ENCODE data around the gene UMODL1. TPM values are rescaled to one million over a fixed set of nuclear protein-coding genes. Genes with fewer than 3 reads are reported as not detected.
A peak's percentile ranks its signal among the peaks of the same experiment; 100 is the strongest.

Gene UMODL1
- total RNA-seq, 3 donors from 2014 or later (not counting 1 experiment from before 2014, with no cell fraction given): 0.14 to 0.28 TPM; not detected in 1

DNA sequence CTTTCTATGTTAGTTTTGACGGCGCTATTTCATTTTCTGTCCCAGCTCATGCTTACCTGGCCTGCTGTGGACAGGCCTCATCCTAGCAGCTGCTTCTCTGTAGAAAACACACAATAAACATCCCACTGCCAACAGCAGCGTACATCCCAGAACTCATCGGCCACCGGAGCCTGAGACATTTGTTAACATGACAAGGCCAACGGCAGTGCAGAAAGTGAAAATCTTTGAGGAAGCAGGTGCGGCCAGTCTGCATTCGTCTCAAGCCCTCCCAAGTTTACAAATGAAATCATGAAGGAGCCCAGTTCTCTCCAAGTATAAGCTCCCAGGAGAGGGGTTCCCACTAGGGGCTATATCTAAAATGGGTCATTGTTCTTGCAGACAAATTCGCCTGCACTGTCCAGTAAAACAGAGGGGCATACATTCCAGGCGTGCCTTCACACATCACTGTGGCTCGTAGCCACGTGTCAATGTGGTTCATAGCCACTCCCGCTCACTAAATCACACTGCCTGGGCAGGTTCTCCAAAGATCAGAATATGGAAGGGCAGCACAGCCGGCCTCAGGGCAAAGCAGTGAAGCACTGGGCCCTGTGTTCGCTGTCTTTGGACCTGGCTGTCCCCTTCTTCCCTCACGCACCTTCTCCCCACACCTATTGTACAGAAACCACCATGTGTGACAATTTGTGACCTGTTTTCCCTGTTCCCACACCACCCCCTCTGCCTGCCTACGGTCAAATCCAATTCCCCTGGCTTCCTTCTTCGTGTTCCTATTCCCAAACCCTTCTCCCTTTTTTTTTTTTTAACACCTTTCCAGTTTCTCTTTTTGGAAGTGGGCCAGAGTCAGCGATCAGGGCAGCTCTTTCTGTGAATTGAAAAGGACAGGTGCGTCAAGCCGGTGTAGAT, 120.8 kb downstream of the UMODL1 start:
- H3K4me1 ChIP-seq (ENCODE audit: control insufficient read depth, insufficient read depth, low read length): peaks cover 86% of the 10 kb centered on the region
- Mint-ChIP-seq H3K27me3 (ENCODE audit: low read depth in 2 of 2) (no peaks in the 10 kb centered on the region), H3K36me3 (no peaks in the 10 kb centered on the region), H3K27ac (peak overlapping the region; percentile 75 to 91), H3K9me3 (no peaks in the 10 kb centered on the region), H3K4me3 (peak overlapping the region; percentile 88), H3K4me1 (peaks cover 72 to 82% of the 10 kb centered on the region in 2 donors)
- TF ChIP-seq, protein P1, sequence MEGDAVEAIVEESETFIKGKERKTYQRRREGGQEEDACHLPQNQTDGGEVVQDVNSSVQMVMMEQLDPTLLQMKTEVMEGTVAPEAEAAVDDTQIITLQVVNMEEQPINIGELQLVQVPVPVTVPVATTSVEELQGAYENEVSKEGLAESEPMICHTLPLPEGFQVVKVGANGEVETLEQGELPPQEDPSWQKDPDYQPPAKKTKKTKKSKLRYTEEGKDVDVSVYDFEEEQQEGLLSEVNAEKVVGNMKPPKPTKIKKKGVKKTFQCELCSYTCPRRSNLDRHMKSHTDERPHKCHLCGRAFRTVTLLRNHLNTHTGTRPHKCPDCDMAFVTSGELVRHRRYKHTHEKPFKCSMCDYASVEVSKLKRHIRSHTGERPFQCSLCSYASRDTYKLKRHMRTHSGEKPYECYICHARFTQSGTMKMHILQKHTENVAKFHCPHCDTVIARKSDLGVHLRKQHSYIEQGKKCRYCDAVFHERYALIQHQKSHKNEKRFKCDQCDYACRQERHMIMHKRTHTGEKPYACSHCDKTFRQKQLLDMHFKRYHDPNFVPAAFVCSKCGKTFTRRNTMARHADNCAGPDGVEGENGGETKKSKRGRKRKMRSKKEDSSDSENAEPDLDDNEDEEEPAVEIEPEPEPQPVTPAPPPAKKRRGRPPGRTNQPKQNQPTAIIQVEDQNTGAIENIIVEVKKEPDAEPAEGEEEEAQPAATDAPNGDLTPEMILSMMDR (IDR thresholded peaks at IDR 0.05): no peak
- no peaks in the 10 kb centered on the region for H3K27me3 ChIP-seq (ENCODE audit: control insufficient read depth, insufficient read depth, low read length)
- H3K27ac ChIP-seq (ENCODE audit: low read length): no peak overlapping the region
- peak; percentile 27 to 50 (median 32) for ATAC-seq
- no peak overlapping the region for H3K4me3 ChIP-seq (ENCODE audit: low read length)
- no peaks in the 10 kb centered on the region for H3K36me3 ChIP-seq (ENCODE audit: control insufficient read depth, insufficient read depth, low read length)
- H3K9me3 ChIP-seq (ENCODE audit: control insufficient read depth, insufficient read depth, low read length): no peaks in the 10 kb centered on the region
- 39% methylated on average over 21 of the region's 21 CpGs for WGBS (ENCODE audit: insufficient coverage)
- intact Hi-C loops (cut with micrococcal nuclease): loop anchor here (2.0 to 5.0 kb wide), 2 partner anchors 40 to 233 kb away; no protein-coding TSS in a partner anchor
- DNase-seq: peak; percentile 46 to 68

Other genes with a start within 250 kb of the UMODL1 start
- 10 to 100 TPM; 11.4 to 13.5 (median 11.9) TPM for gene PRDM15, start 192.0 kb upstream of the UMODL1 start, total RNA-seq
- gene C2CD2, start 117.3 kb upstream of the UMODL1 start, total RNA-seq: 10 to 100 TPM in 1 of 3 donors, 1 to 10 TPM in 2; 2.1 to 10.1 (median 8.9) TPM
- 100 to 1,000 TPM in 2 of 3 donors, 10 to 100 TPM in 1; 78.2 to 113 (median 100) TPM for gene ZBTB21, start 61.0 kb upstream of the UMODL1 start, total RNA-seq
- 10 to 100 TPM; 10.4 to 14.7 (median 13.8) TPM for gene ABCG1, start 147.8 kb downstream of the UMODL1 start, total RNA-seq
- gene TFF3, start 244.1 kb downstream of the UMODL1 start, total RNA-seq: not detected